H9 (cell line): ENCODE results near the gene DRGX. TPM values are rescaled to one million over a fixed set of nuclear protein-coding genes. Genes with fewer than 3 reads are reported as not detected.
A peak's percentile ranks its signal among the peaks of the same experiment; 100 is the strongest.

Experiments
- DNase-seq: peaks from one replicate; pipeline ENCODE4 v3.0.0-alpha.2; 2017
- H2AFZ ChIP-seq: one replicate; pipeline ENCODE4 v1.6.1; 2013; ENCODE audit warnings: mild to moderate bottlenecking, low read length, control low read depth, moderate library complexity
- H2AK5ac ChIP-seq: 2 replicates; pipeline ENCODE4 v1.6.1; 2013; ENCODE audit warnings: low read length, control low read depth, mixed read lengths; ENCODE audit not compliant: insufficient read length
- H2BK120ac ChIP-seq: one replicate; pipeline ENCODE4 v1.6.1; 2013; ENCODE audit warnings: low read depth, mild to moderate bottlenecking, low read length, control low read depth, inconsistent platforms; ENCODE audit not compliant: poor library complexity, severe bottlenecking
- H2BK12ac ChIP-seq: 2 replicates; pipeline ENCODE4 v1.6.1; 2013; ENCODE audit warnings: low read length, control low read depth, mixed read lengths, low read depth; ENCODE audit not compliant: insufficient read length
- H2BK15ac ChIP-seq: 2 replicates; pipeline ENCODE4 v1.6.1; 2013; ENCODE audit warnings: low read depth, low read length, control low read depth
- H2BK20ac ChIP-seq: one replicate; pipeline ENCODE4 v1.6.1; 2013; ENCODE audit warnings: low read depth, mild to moderate bottlenecking, low read length, control low read depth, inconsistent platforms; ENCODE audit not compliant: poor library complexity, severe bottlenecking
- H2BK5ac ChIP-seq: 2 replicates; pipeline ENCODE4 v1.6.1; 2013; ENCODE audit warnings: low read length, control low read depth, mixed read lengths; ENCODE audit not compliant: insufficient read length
- H3K14ac ChIP-seq: 2 replicates; pipeline ENCODE4 v1.6.1; 2013; ENCODE audit warnings: low read length, control low read depth; ENCODE audit not compliant: insufficient read depth
- H3K18ac ChIP-seq: 2 replicates; pipeline ENCODE4 v1.6.1; 2013; ENCODE audit warnings: low read depth, mild to moderate bottlenecking, mixed read lengths, low read length, control low read depth; ENCODE audit not compliant: insufficient read length
- H3K23ac ChIP-seq: 2 replicates; pipeline ENCODE4 v1.6.1; 2013; ENCODE audit warnings: low read length, control low read depth, mixed read lengths, low read depth; ENCODE audit not compliant: insufficient read length
- H3K23me2 ChIP-seq: 2 replicates; pipeline ENCODE4 v1.6.1; 2013; ENCODE audit warnings: low read depth, mild to moderate bottlenecking, mixed read lengths, low read length, control low read depth; ENCODE audit not compliant: insufficient read length, poor library complexity, severe bottlenecking
- H3K27ac ChIP-seq: 2 replicates; pipeline ENCODE4 v1.5.1; 2013; ENCODE audit warnings: low read length, control low read depth, mixed read lengths, low read depth; ENCODE audit not compliant: insufficient read length
- H3K27me3 ChIP-seq: 2 replicates; pipeline ENCODE4 v1.6.1; 2013; ENCODE audit warnings: low read length, control low read depth, inconsistent platforms; ENCODE audit not compliant: insufficient read depth
- H3K4ac ChIP-seq: 2 replicates; pipeline ENCODE4 v1.6.1; 2013; ENCODE audit warnings: low read depth, mild to moderate bottlenecking, control low read depth, inconsistent platforms, low read length, moderate library complexity
- H3K4me1 ChIP-seq: 2 replicates; pipeline ENCODE4 v1.6.1; 2013; ENCODE audit warnings: low read length, control low read depth, inconsistent platforms; ENCODE audit not compliant: insufficient read depth
- H3K4me2 ChIP-seq: 2 replicates; pipeline ENCODE4 v1.6.1; 2013; ENCODE audit warnings: low read length, control low read depth, mixed read lengths; ENCODE audit not compliant: insufficient read length, insufficient read depth
- H3K56ac ChIP-seq: 2 replicates; pipeline ENCODE4 v1.6.1; 2013; ENCODE audit warnings: low read depth, mild to moderate bottlenecking, mixed read lengths, low read length, control low read depth; ENCODE audit not compliant: insufficient read length
- H3K79me1 ChIP-seq: 2 replicates; pipeline ENCODE4 v1.6.1; 2013; ENCODE audit warnings: low read depth, mild to moderate bottlenecking, moderate library complexity, low read length, control low read depth, inconsistent platforms; ENCODE audit not compliant: insufficient read depth, poor library complexity, severe bottlenecking
- H3K79me2 ChIP-seq: 2 replicates; pipeline ENCODE4 v1.6.1; 2013; ENCODE audit warnings: low read length, control low read depth, inconsistent platforms; ENCODE audit not compliant: insufficient read depth
- H3K9ac ChIP-seq: 2 replicates; pipeline ENCODE4 v1.6.1; 2013; ENCODE audit warnings: low read length, control low read depth, mixed read lengths; ENCODE audit not compliant: insufficient read length; ENCODE audit errors: extremely low read depth
- H3K9me3 ChIP-seq: one replicate; pipeline ENCODE4 v1.6.1; 2013; ENCODE audit warnings: low read depth, low read length, inconsistent platforms; ENCODE audit not compliant: control insufficient read depth
- H3T11ph ChIP-seq: one replicate; pipeline ENCODE4 v1.6.1; 2013; ENCODE audit warnings: mild to moderate bottlenecking, low read length, control low read depth, inconsistent platforms
- H4K20me1 ChIP-seq: one replicate; pipeline ENCODE4 v1.6.1; 2013; ENCODE audit not compliant: control insufficient read depth, insufficient read length, insufficient read depth
- H4K5ac ChIP-seq: 2 replicates; pipeline ENCODE4 v1.6.1; 2013; ENCODE audit warnings: low read depth, mild to moderate bottlenecking, mixed read lengths, low read length, control low read depth; ENCODE audit not compliant: insufficient read length
- H4K8ac ChIP-seq: replicated peaks from 2 replicates; pipeline ENCODE4 v1.6.1; 2013; ENCODE audit warnings: low read length, control low read depth, mixed read lengths, low read depth; ENCODE audit not compliant: insufficient read length
- H4K91ac ChIP-seq: 2 replicates; pipeline ENCODE4 v1.6.1; 2013; ENCODE audit warnings: low read depth, mild to moderate bottlenecking, moderate library complexity, mixed read lengths, low read length, control low read depth; ENCODE audit not compliant: insufficient read length
- H3K27ac Mint-ChIP-seq, 3 experiments: 2 replicates in 2 of 3; 3 replicates in 1 of 3; pipeline ENCODE4 v1.8.0; 2020 to 2021; ENCODE audit warnings: mixed read lengths in 3 of 3, mild to moderate bottlenecking in 1 of 3, moderate library complexity in 1 of 3
- H3K27me3 Mint-ChIP-seq: 2 replicates; pipeline ENCODE4 v1.8.0; 2021; ENCODE audit warnings: low read depth, mild to moderate bottlenecking, moderate library complexity, mixed read lengths
- H3K36me3 Mint-ChIP-seq, 3 experiments: 2 replicates in 2 of 3; 3 replicates in 1 of 3; pipeline ENCODE4 v1.8.0; 2020 to 2021; ENCODE audit warnings: low read depth in 3 of 3, mixed read lengths in 3 of 3; ENCODE audit not compliant: insufficient read depth in 1 of 3
- H3K4me1 Mint-ChIP-seq, 2 experiments: 2 replicates each; pipeline ENCODE4 v1.8.0; 2020; ENCODE audit warnings: mixed read lengths in 2 of 2
- H3K4me3 Mint-ChIP-seq, 2 experiments: 2 replicates in 1 of 2; 3 replicates in 1 of 2; pipeline ENCODE4 v1.8.0; 2020 to 2021; ENCODE audit warnings: mild to moderate bottlenecking in 2 of 2, mixed read lengths in 2 of 2, moderate library complexity in 1 of 2
- H3K9me3 Mint-ChIP-seq, 2 experiments: 2 replicates in 1 of 2; 3 replicates in 1 of 2; pipeline ENCODE4 v1.8.0; 2020; ENCODE audit warnings: mild to moderate bottlenecking in 2 of 2, mixed read lengths in 2 of 2, moderate library complexity in 1 of 2
- WGBS: extraction: QIAGEN DNeasy Blood & Tissue Kit; methylation state at CpG from one replicate; pipeline ENCODE4 v1.1.7; 2013; ENCODE audit warnings: missing lambda C conversion rate, low lambda C conversion rate, mixed read lengths; ENCODE audit not compliant: insufficient read length; ENCODE audit errors: extremely low coverage; 5-methylcytosine and 5-hydroxymethylcytosine counted together
- total RNA-seq: library from RNA; stranded (reverse); gene quantifications from 2 replicates; pipeline ENCODE4 v1.2.1, GENCODE V29; 2021
- TF ChIP-seq, protein P1 (sequence below): fragments of 200-600 bp; sonication (generic); conservative IDR thresholded peaks from 3 replicates; pipeline ENCODE4 v1.8.0; 2021; ENCODE audit warnings: antibody characterized with exemption, mild to moderate bottlenecking

Gene DRGX
- total RNA-seq, 1 experiment from 2014 or later = not detected

DNA sequence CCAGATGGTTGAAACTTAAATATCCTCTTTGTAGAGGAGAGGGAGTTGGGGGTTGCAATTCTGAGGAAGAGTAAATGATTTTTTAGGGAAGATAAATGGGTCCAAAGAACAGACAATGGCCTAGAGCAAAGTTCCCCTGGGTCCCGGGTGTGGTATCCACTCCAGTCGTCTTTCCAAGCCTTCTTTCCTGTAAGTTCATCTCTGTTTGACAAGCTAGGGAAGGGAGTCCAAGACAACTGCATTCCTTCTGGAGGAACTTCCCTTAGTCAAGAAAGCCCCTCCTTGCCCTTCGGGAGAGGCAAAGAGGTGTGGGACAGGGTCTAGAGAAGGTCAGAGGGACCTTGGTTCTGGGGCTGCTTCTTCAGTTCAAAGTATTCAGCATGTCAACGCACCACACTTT, 63.6 kb downstream of the DRGX start:
- Mint-ChIP-seq H3K27me3 (peaks cover 17% of the 10 kb centered on the region), H3K9me3 (no peaks in the 10 kb centered on the region; a peak in 1 of 5 replicates), H3K36me3 (no peaks in the 10 kb centered on the region), H3K27ac (peak overlapping the region in 1 of 3 experiments; percentile 79; a peak in 1 of 7 replicates), H3K4me3 (no peak overlapping the region), H3K4me1 (peaks cover 4 to 6% of the 10 kb centered on the region in 2 experiments)
- no peaks in the 10 kb centered on the region for H3K27me3 ChIP-seq
- no peak overlapping the region for H2BK20ac ChIP-seq
- H3K9me3 ChIP-seq = no peaks in the 10 kb centered on the region
- no peak overlapping the region for H3K18ac ChIP-seq
- no peak overlapping the region for H2AFZ ChIP-seq
- no peak overlapping the region for H3K4me2 ChIP-seq
- H2BK5ac ChIP-seq = no peak overlapping the region
- TF ChIP-seq, protein P1, sequence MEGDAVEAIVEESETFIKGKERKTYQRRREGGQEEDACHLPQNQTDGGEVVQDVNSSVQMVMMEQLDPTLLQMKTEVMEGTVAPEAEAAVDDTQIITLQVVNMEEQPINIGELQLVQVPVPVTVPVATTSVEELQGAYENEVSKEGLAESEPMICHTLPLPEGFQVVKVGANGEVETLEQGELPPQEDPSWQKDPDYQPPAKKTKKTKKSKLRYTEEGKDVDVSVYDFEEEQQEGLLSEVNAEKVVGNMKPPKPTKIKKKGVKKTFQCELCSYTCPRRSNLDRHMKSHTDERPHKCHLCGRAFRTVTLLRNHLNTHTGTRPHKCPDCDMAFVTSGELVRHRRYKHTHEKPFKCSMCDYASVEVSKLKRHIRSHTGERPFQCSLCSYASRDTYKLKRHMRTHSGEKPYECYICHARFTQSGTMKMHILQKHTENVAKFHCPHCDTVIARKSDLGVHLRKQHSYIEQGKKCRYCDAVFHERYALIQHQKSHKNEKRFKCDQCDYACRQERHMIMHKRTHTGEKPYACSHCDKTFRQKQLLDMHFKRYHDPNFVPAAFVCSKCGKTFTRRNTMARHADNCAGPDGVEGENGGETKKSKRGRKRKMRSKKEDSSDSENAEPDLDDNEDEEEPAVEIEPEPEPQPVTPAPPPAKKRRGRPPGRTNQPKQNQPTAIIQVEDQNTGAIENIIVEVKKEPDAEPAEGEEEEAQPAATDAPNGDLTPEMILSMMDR = no peak
- DNase-seq = no peak
- H3K56ac ChIP-seq = no peak overlapping the region
- H3K4me1 ChIP-seq = no peaks in the 10 kb centered on the region
- H2AK5ac ChIP-seq = no peak overlapping the region
- H4K20me1 ChIP-seq = no peaks in the 10 kb centered on the region
- no peak overlapping the region for H4K5ac ChIP-seq
- no peaks in the 10 kb centered on the region for H3K79me1 ChIP-seq
- no peak overlapping the region for H3K9ac ChIP-seq
- no peaks in the 10 kb centered on the region for H3K23me2 ChIP-seq
- no CpG with 5 or more reads among the region's 4 CpGs for WGBS
- H2BK15ac ChIP-seq = no peak overlapping the region
- no peak overlapping the region for H4K91ac ChIP-seq
- no peak overlapping the region for H3K14ac ChIP-seq
- no peak overlapping the region for H3T11ph ChIP-seq
- H4K8ac ChIP-seq = no peak overlapping the region
- no peak overlapping the region for H3K4ac ChIP-seq
- no peaks in the 10 kb centered on the region for H3K79me2 ChIP-seq
- no peak overlapping the region for H3K27ac ChIP-seq
- H3K23ac ChIP-seq = no peak overlapping the region
- H2BK120ac ChIP-seq = no peak overlapping the region
- no peak overlapping the region for H2BK12ac ChIP-seq
